ENCODE measurements around the gene OXLD1.
"Not testable (repeated sequence)": the region's sequence is repeated elsewhere in the genome, so short reads cannot be mapped to it uniquely, and the experiment has no call there.

Gene OXLD1

DNA sequence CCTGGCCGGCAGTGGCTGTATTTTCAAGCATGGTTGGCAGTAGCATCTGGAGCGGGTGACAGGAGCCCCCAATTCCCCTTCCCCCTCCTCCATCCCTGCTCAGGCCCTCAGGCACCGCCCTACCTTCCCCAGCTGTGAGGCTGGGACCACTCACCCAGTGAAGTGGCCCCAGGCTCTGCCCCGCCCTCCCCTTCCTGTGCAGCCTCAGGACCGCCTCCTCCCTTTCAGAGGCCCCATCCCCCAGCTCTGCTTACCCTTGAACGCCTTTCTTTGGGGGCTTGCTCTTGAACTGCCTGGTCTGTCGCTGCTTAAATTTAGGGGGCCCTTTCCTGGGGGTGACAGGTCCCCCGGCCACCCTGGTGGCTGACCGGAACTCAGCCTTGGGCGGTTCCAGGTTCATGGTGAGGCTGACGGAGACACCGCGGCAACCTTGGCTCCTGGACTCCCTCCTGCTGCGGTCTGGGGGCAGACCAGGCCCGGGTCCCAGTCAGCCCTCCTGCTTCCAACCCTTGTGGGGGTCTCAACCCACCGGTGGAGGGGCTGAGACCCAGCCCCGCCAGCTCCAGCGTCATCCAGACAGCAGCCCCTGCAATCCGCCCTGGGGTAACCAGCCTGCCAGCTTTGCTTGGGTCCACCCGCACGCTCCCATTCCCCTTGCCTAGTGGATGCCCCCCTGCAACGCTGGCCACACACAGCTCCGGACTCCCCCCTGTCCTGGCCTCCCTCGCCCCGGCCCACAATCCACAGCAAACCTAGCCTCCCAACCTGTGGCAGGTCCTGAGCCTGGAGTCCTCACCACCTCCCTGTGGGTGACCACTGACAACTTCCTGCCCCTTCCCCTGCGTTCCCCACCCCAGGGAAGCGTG, 13.3 kb downstream of the OXLD1 start:
- no peak for DNase-seq (ENCODE audit: low read depth, low spot score)

DNA sequence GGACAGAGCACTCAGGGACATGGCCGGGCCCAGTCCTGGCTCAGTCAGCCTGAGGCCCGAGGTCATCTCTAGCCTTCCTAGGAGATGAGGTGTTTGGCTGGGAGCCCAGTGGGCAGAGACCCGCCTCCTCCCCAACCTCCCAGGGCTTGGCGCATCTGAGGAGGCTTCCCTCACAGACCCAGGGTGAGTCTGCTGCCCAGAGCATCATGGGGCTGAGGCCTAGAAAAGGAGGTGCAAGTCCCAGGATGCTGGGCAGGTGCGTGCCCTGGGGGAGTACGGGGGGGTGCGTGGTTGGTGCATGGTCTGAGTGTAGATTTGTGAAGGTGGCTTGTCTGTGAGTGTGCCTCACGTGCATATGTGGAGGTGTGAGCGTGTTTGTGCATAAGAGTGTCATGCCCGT, 14.7 kb downstream of the OXLD1 start:
- peak; percentile 46 for DNase-seq (ENCODE audit: low read depth, low spot score)

DNA sequence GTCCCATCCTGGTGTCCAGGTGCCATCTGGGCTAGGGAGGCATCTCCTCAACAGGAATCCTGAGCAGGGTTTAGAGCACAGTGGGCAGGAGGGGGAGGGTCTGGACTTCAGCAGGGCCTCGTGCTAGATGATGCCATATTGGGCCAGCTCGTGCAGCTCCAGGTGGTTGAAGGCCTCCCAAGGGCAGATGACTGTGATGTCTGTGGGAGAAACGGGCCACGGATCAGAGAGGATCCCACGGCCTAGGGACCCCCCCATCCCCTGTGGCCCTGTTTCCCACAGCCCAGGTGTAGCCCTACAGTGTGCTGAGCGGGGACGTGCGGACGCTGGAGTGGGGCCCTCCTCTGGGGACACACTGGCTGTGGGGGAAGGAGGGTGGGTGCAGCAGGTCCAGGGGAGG, 15.5 kb downstream of the OXLD1 start:
- no peak for DNase-seq (ENCODE audit: low read depth, low spot score)

DNA sequence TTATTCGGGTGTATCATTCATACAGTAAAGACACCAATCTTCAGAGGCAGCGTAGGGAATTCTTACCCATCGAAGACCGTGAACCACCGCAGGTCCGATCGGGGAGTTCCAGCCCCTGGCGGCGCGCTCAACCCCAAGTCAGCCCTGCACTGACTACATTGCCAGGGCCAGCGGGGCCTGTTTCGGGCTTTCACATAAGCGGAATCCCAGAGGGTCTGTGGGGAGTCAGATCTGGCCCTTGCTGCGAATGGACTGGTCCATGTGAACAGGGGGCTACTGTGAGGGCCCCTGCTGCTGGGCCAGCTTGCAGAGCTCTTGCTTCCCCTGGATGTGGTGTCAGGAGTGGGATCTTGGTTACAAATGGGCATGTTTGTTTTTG, 17.7 kb downstream of the OXLD1 start:
- no peak for DNase-seq (ENCODE audit: low read depth, low spot score)

DNA sequence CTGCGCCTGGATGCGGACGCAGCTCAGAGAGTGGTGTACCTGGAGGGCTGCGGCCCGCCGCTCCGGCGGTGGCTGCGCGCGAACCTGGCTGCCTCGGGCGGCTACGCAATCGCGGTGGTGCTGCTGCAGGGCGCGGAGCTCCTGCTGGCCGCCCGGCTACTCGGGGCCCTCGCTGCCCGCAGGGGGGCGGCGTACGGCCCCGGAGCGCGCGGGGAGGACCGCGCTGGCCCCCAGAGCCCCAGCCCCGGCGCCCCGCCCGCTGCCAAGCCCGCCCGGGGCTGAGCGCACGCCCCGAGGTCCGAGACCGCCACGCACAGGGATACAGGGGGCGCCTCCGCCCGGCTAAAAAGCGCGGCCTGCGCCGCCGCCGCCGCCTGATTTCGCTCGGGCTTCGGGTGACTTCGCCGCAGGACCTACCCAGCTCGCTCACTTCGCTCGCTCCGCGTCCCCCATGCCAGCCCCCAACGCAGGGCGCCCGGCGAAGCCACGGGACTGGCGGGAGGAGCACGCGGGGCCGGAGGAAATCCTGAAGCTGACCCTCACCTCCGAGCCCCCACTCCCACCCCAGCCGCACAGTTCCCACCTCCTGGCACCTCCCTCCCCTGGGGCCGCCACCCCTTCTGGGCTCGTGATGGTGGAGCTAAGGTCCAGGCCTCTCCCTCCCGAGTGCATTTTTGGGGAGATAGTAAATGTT, 18.2 kb downstream of the OXLD1 start:
- DNase-seq (ENCODE audit: low read depth, low spot score) = no peak

DNA sequence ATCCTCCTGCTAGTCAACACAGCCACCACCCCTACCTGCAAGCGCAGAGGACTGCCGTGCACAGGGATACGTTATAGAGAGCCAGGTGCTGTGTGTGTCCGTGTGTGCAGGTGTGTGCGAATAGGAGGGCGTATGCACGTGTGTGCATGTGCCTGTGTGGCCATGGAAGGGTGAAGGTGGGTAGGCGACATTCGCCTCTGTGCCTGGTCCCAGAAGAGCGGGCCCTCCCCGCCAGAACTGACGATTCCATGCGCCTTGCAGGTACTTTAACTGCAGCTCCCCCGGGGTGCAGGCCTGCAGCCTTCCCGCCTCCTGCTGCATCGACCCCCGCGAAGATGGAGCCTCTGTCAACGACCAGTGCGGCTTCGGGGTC, 18.8 kb downstream of the OXLD1 start:
- no peak for DNase-seq (ENCODE audit: low read depth, low spot score)

DNA sequence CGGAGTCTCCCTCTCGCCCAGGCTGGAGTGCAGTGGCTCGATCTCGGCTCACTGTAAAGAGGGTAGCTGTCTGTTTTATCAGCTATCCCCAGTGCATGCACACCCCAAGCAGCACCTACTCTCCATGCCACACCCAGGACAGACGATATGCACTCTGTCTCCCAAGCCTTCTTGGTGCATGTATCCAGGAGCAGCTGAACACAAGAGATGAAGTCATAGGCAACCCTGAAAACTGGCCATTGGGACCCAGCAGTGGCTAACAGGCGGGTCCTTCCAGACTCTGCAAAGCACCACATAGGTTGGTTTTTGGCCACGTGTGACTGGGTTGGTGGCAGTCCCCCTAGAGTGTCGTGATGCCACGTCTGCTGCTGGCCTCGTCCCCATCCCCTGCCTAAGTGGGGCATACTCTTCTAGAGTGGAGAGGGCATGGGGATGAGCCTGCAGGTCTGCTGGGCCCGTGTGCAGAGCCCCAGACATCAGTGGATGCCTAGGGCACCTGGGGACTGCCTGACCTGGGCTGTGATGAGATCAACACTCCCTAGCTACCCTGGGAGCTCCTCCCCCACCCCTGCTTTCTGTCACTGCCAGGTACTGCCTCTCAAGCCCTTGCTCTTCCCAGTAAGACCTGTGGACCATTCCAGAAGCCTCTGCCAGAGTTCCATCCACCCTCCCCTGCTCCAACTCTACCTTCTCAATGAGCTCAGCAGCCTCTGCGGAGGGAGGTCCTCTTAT, 19.4 kb downstream of the OXLD1 start:
- DNase-seq (ENCODE audit: low read depth, low spot score) = no peak

DNA sequence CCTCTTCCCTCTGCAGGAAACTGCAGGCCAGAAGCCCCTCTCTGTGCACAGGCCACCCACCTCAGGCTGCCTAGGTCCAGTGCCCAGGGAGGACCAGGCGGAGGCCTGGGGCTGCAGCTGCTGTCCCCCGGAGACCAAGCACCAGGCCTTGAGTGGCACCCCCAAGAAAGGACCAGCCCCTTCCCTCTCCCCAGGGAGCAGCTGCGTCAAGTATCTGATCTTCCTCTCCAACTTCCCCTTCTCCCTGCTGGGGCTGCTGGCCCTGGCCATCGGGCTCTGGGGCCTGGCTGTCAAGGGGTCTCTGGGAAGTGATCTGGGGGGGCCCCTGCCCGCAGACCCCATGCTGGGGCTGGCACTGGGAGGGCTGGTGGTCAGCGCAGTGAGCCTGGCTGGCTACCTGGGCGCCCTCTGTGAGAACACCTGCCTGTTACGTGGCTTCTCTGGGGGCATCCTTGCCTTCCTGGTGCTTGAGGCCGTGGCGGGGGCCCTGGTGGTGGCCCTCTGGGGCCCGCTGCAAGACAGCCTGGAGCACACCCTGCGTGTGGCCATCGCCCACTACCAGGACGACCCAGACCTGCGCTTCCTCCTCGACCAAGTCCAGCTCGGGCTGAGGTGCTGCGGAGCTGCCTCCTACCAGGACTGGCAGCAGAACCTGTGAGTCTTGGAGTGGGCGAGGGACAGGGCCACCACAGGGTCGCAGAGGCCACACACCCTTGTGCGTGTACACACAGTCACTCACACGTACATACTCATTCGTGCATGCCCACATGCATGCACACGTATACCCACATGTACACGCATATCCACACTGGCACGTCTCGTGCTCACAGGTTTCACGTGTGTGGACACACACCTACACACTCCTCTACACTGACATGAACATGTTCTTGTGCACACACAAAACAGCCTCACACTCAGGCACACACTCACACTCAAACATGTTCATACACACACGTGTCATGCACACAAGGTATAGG, 21.1 kb downstream of the OXLD1 start:
- no peak for DNase-seq (ENCODE audit: low read depth, low spot score)

DNA sequence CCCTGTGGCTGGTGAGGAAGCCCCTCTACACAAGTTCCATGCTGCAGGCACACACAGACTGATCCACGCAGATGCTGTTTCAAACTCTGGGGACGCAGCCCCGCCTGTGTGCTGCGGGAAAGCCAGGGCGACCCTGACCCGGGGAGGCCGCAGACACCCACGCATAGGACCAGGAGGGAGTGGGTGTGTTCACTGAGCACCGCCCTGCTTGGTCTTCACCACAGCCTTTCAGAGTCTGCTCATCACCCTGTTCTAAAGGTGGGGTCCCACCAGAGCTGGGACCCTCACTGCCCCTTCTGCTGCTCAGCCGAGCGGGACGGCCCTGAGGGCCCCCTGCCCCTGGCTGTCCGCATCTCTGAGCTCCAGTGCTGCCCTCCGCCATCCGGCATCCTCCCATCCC, 21.9 kb downstream of the OXLD1 start:
- DNase-seq (ENCODE audit: low read depth, low spot score) = no peak

DNA sequence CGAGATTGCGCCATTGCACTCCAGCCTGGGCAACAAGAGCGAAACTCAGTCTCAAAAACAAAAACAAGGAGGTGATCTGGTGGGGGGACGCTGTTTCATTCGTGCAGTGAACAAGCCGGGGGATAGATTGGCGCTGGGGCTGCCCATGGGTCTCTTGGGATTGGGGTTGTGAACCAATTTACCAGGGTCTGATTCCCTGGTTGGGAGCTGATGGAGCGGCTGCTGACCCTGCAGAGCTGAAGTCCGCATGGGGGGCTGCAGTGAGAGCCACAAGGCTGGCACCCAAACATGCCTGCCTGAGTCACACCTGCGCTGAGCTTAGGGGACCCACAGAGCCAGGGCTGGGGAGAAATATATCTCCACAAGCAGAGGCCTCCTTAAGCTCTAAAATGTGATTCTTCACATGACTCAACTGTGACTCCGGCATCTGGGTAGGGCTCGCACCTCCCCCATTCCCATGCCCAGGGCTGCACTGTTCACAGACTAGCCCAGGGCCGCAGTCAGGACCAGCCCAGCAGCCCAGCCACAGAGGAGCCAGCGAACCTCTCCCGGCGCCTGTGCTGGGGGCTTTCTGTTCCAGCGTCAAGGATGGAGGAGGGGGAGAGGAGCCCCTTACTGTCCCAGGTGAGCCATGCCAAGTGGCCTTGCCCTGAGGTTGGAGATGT, 24.4 kb downstream of the OXLD1 start:
- DNase-seq (ENCODE audit: low read depth, low spot score) = no peak

DNA sequence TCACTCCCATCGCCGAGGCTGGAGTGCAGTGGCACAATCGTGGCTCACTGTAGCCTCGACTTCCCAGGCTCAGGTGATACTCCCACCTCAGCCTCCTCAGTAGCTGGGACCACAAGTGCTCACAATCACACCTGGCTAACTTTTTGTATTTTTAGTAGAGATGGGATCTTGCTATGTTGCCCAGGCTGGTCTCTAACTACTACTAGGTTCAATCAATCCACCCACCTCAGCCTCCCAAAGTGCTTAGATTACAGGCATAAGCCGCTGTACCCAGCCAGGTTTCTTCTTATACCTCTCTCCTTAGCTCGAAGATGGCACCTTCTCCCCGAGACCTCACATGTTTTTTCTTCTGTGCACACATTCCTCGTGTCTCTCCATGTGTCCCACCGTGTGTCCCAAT, 26.4 kb downstream of the OXLD1 start:
- DNase-seq (ENCODE audit: low read depth, low spot score) = no peak

DNA sequence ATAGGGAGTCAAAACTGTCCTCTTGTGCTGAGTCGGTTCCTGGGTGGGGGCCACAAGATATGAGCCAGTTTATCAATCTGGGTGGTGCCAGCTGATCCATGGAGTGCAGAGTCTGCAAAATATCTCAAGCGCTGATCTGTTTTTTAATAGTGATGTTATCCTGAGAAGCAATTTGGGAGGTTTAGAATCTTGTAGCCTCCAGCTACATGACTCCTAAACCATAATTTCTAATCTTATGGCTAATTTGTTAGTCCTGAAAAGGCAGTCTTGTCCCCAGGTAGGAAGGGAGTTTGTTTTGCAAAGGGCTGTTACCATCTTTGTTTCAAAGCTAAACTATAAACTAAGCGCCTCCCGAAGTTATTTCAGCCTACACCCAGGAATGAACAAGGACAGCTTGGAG, 27.7 kb downstream of the OXLD1 start:
- DNase-seq (ENCODE audit: low read depth, low spot score) = no peak

DNA sequence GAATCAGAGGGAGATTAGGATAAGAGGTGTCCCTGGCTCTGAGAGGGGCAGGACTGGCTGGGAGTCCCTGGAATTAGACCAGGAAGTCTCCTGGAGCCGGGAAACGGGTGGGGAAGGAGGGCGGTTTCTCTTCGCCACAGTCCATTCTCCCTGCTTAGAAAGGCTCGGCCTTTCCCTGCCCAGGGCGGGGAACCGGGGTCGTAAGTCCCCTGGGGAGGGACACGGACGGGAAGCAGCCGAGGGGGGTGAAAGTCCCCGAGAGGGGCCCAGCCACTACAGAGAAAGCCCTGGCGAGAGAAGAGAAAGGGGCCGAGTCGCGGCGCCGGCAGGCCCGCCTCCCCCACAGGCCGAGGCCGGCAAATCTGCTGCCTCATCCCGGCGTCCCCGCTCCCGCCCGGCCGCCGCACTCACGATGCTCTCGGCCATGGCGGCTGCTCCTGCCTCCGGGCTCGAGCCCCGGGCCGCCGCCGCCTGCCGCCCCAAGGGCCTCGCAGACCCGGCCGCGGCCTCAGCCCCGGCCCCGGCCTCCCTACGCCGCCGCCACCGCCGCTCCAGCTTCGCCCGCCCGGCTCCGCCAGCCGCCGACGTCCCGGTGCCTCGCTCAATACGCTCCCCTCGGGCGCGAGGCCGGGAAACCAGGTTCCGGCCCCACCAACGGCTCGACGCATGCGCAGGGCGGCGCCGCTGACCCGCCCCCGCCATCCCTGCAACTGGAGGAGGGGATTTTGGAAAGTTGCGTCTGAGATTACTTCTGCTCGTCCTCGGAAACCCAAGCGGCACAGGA, 29.7 kb downstream of the OXLD1 start, which contains the start of the genes NPLOC4 and TSPAN10:
NPLOC4 (minus strand) TSS at position 608 of the 784 bp plus-strand sequence; CDS start at position 426, 182 bp downstream.
TSPAN10 (plus strand) TSS at position 692 of the 784 bp plus-strand sequence. CDS start 5,217 bp downstream, outside the sequence.
- peak; percentile 57 for DNase-seq (ENCODE audit: low read depth, low spot score)

DNA sequence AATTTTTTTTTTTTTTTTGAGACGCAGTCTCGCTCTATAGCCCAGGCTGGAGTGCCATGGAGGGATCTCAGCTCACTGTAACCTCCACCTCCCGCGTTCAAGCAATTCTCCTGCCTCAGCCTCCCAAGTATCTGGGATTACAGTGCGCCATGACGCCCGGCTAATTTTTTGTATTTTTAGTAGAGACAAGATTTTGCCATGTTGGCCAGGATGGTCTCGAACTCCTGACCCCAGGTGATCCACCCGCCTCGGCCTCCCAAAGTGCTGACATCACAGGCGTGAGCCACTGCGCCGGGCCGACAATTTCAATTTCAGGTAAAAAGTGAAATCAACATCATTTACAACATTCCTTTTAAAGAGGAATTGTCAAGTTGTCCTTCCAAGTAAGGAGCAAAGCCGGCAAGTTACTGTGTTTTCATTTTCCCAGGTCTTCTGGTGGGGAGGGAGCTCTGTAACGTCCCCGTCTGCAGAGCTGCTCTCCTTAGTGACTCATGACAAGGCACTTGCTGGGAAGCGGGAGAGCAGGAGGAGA, 30.4 kb downstream of the OXLD1 start:
- no peak for DNase-seq (ENCODE audit: low read depth, low spot score)

DNA sequence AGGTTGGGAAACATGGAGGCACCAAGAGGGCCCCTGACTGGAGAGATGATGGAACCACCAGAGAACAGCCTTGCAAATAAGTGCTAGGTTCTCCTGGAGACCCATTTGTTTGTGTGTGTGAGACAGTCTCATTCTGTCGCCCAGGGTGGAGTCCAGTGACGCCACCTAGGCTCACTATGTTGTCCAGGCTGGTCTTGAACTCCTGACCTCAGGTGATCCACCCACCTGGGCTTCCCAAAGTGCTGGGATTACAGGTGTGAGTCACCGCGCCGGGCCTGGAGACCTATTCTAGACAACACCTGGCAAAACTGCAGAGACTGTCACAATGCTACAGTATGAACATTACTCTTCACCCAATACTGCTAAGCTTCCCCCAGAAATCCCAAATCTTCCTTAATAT, 31.0 kb downstream of the OXLD1 start:
- DNase-seq (ENCODE audit: low read depth, low spot score) = no peak

DNA sequence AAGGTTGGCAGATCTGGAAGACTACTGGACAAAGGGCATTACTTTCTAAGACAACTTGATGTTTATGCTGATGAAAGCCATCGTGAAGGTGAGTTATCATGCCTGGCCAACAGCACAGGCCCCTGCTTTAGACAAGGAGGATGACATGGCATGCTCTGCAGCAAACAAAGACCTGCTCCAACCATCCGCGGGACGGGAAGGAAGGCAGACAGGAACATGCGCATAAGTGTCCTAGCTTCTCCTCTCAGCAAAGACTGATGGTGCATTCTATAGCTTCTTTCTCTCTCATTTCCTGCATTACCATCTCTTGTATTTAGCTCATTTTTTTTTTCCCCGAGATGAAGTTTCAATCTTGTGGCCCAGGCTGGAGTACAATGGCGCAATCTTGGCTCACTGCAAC, 34.9 kb downstream of the OXLD1 start:
- no peak for DNase-seq (ENCODE audit: low read depth, low spot score)

DNA sequence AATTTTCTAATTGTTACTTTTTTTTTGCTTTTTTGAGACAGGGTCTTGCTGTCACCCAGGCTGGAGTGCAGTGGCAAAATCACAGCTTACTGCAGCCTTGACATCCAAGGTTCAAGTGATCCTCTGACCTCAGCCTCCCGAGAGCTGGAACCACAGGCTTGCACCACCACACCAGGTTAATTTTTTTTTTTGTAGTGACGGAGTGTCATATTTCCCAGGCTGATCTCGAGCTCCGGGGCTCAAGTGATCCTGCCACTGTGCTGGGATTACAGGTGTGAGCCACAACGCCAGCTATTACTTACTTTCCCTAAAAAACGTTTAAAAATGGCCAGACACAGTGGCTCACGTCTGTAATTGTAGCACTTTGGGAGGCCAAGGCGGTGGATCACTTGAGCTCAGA, 36.1 kb downstream of the OXLD1 start:
- DNase-seq (ENCODE audit: low read depth, low spot score) = no peak

DNA sequence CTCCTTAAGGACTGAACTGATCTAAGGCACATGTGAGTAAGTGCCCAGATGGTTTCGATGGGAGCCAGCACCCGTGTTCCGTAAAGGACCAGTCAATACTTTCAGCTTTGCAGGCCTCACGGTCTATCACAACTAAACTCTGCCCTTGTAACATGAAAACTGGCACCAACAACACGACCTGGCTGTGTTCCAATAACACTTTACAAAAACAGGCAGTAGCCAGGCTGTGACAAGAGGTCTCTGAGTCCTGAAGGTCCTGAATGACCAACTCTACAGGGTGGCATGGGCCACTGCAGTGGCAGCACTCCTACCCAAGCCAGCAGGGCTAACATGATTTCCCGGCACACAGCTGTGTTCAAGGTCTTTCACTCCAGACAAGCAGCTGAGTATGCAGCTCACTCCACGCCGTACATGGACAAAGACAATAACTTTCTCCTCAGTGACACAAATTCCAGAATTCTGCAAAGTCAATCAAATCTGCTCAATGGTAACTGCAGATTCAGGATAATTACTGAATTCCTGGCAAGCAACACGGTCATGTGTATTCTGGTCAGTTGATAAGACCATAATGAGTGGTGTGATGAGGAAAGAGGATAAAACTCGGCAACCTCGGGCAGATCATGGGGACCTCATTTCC, 44.8 kb downstream of the OXLD1 start:
- DNase-seq (ENCODE audit: low read depth, low spot score) = no peak

DNA sequence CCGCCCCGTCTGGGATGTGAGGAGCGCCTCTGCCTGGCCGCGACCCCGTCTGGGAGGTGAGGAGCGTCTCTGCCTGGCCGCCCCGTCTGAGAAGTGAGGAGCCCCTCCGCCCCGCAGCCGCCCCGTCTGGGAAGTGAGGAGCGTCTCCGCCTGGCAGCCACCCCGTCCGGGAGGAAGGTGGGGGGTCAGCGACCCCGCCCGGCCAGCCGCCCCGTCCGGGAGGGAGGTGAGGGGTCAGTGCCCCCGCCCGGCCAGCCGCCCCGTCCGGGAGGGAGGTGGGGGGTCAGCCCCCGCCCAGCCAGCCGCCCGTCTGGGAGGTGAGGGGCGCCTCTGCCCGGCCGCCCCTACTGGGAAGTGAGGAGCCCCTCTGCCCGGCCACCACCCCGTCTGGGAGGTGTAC, 48.1 kb downstream of the OXLD1 start:
- not testable (repeated sequence) for DNase-seq (ENCODE audit: low read depth, low spot score)

Data from smooth muscle cell of the brain vasculature (primary cell).